ENCODE data around the gene COL25A1.

DNA sequence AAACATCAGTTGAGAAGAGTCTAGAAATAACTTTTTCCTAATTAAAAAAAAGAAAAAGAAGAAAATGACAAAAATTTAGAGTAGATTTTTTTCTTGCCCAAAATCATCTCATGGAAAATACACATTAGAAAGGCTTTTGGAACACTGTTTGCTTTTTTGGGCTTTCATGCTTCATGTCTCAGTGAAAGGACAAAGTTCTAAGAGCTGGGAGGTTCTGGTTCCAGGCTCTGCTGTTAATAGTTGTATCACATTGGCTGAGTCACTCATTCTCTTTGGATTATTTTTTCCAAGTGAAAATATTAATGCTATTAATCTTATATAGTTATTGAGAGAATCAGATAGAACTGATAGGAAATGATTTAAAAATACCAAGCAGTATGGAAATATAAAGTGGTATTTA lies 506.7 kb downstream of the COL25A1 start:
- TF ChIP-seq, protein P1, sequence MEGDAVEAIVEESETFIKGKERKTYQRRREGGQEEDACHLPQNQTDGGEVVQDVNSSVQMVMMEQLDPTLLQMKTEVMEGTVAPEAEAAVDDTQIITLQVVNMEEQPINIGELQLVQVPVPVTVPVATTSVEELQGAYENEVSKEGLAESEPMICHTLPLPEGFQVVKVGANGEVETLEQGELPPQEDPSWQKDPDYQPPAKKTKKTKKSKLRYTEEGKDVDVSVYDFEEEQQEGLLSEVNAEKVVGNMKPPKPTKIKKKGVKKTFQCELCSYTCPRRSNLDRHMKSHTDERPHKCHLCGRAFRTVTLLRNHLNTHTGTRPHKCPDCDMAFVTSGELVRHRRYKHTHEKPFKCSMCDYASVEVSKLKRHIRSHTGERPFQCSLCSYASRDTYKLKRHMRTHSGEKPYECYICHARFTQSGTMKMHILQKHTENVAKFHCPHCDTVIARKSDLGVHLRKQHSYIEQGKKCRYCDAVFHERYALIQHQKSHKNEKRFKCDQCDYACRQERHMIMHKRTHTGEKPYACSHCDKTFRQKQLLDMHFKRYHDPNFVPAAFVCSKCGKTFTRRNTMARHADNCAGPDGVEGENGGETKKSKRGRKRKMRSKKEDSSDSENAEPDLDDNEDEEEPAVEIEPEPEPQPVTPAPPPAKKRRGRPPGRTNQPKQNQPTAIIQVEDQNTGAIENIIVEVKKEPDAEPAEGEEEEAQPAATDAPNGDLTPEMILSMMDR (conservative IDR thresholded peaks at IDR 0.05; ENCODE audit: low read depth, low read length), result no peak
- TF ChIP-seq EZH2 (IDR thresholded peaks at IDR 0.05; ENCODE audit: borderline replicate concordance, low read depth, low read length, poor library complexity, severe bottlenecking), result no peak
